Activated naive CD8-positive, alpha-beta T cell treated with anti-CD3 and anti-CD28 coated beads, Interleukin-2, amount 10 ng/mL, durations not matched to agents 7 days and 5 days (primary cell): ENCODE measurements around the gene MYO9B. TPM values are rescaled to one million over a fixed set of nuclear protein-coding genes. Genes with fewer than 3 reads are reported as not detected.
A peak's percentile ranks its signal among the peaks of the same experiment; 100 is the strongest.

Experiments used
- ATAC-seq: fragments of 150-1000 bp; cut with Tn5 transposase; one replicate; pipeline ENCODE4 v1.10.0; 2021; ENCODE audit warnings: low read depth, moderate library complexity
- POLR2A ChIA-PET: fragments of 350-600 bp; sonication (Branson Sonifier 250); formaldehyde crosslinking; loops from one replicate; lab custom pipeline; 2021; ENCODE audit warnings: antibody characterized with exemption; lab: Charles Lee
- DNase-seq: peaks from one replicate; pipeline ENCODE4 v3.0.0; 2021
- H3K27ac Mint-ChIP-seq: one replicate; pipeline ENCODE4 v1.8.0; 2022; ENCODE audit warnings: mild to moderate bottlenecking, mixed read lengths
- H3K27me3 Mint-ChIP-seq: one replicate; pipeline ENCODE4 v1.8.0; 2022; ENCODE audit warnings: mild to moderate bottlenecking, moderate library complexity, mixed read lengths
- H3K36me3 Mint-ChIP-seq: one replicate; pipeline ENCODE4 v1.8.0; 2021; ENCODE audit warnings: mild to moderate bottlenecking, mixed read lengths
- H3K4me1 Mint-ChIP-seq: one replicate; pipeline ENCODE4 v1.8.0; 2021; ENCODE audit warnings: mixed read lengths
- H3K4me3 Mint-ChIP-seq: one replicate; pipeline ENCODE4 v1.8.0; 2022; ENCODE audit warnings: mild to moderate bottlenecking, moderate library complexity, mixed read lengths
- H3K9me3 Mint-ChIP-seq: one replicate; pipeline ENCODE4 v1.8.0; 2021; ENCODE audit warnings: mixed read lengths
- total RNA-seq, 2 experiments: library from RNA; stranded (reverse); gene quantifications; one replicate each; pipeline ENCODE4 v1.2.3, GENCODE V29; 2021

The MYO9B gene
- total RNA-seq, 2 experiments from 2014 or later, result 275 to 285 TPM

GRCh38 chr19:17245535-17245984, 170.0 kb downstream of the MYO9B start, which contains the start of gene NR2F6:
Gene NR2F6 (minus strand): TSS chr19:17245919. CDS start chr19:17245220, 699 bp downstream.
- ATAC-seq (peak; percentile 13), DNase-seq (no peak)
- Mint-ChIP-seq H3K36me3 (no peaks in the 10 kb centered on the region), H3K27ac (peak within 1 kb of the TSS; percentile 61), H3K4me3 (peak within 1 kb of the TSS; percentile 93), H3K9me3 (no peaks in the 10 kb centered on the region), H3K27me3 (peaks cover 27% of the 10 kb centered on the region), H3K4me1 (peaks cover 3% of the 10 kb centered on the region)
- POLR2A ChIA-PET, result no interaction called here

- H3K27me3 Mint-ChIP-seq, result peaks cover 22% of the 10 kb centered on the region
- ATAC-seq (no peak), DNase-seq (no peak)
- H3K4me3 Mint-ChIP-seq, result peak overlapping the region; percentile 60
- peaks cover 3% of the 10 kb centered on the region for H3K4me1 Mint-ChIP-seq
- H3K27ac Mint-ChIP-seq, result peak overlapping the region; percentile 61
- POLR2A ChIA-PET, result no interaction called here
- H3K9me3 Mint-ChIP-seq, result no peaks in the 10 kb centered on the region
- no peaks in the 10 kb centered on the region for H3K36me3 Mint-ChIP-seq
Observed at GRCh38 chr19:17246681-17247425, 171.3 kb downstream of the MYO9B start.

- ATAC-seq (no peak), DNase-seq (no peak)
- Mint-ChIP-seq H3K27ac (no peak overlapping the region), H3K9me3 (no peaks in the 10 kb centered on the region), H3K27me3 (peaks cover 22% of the 10 kb centered on the region), H3K4me1 (peaks cover 3% of the 10 kb centered on the region), H3K4me3 (no peak overlapping the region), H3K36me3 (no peaks in the 10 kb centered on the region)
- POLR2A ChIA-PET, result no interaction called here
Observed at GRCh38 chr19:17248011-17248776, 172.6 kb downstream of the MYO9B start.

GRCh38 chr19:17249887-17250548, 174.4 kb downstream of the MYO9B start:
- Mint-ChIP-seq H3K36me3 (no peaks in the 10 kb centered on the region), H3K4me1 (peaks cover 3% of the 10 kb centered on the region), H3K27me3 (peaks cover 12% of the 10 kb centered on the region), H3K27ac (no peak overlapping the region), H3K4me3 (no peak overlapping the region), H3K9me3 (no peaks in the 10 kb centered on the region)
- DNase-seq (no peak), ATAC-seq (no peak)
- POLR2A ChIA-PET, result no interaction called here

- POLR2A ChIA-PET, result interaction anchor here (0.6 kb wide), 1 partner anchor 69 kb away, joined by 4 read pairs; no protein-coding TSS in a partner anchor
- no peaks in the 10 kb centered on the region for H3K36me3 Mint-ChIP-seq
Observed at GRCh38 chr19:17254636-17255035, 179.1 kb downstream of the MYO9B start.

GRCh38 chr19:17255150-17255621, 179.6 kb downstream of the MYO9B start:
- H3K27ac Mint-ChIP-seq, result no peak overlapping the region
- ATAC-seq (no peak), DNase-seq (no peak)
- H3K9me3 Mint-ChIP-seq, result no peaks in the 10 kb centered on the region
- POLR2A ChIA-PET, result no interaction called here
- no peak overlapping the region for H3K4me3 Mint-ChIP-seq
- H3K4me1 Mint-ChIP-seq, result no peaks in the 10 kb centered on the region
- H3K27me3 Mint-ChIP-seq, result no peaks in the 10 kb centered on the region
- no peaks in the 10 kb centered on the region for H3K36me3 Mint-ChIP-seq

More at GRCh38 chr19:17254636-17255035, 179.1 kb downstream of the MYO9B start:
- no peak overlapping the region for H3K4me3 Mint-ChIP-seq
- DNase-seq (no peak), ATAC-seq (no peak)
- H3K4me1 Mint-ChIP-seq, result no peaks in the 10 kb centered on the region
- H3K27ac Mint-ChIP-seq, result no peak overlapping the region
- no peaks in the 10 kb centered on the region for H3K27me3 Mint-ChIP-seq
- no peaks in the 10 kb centered on the region for H3K9me3 Mint-ChIP-seq

GRCh38 chr19:17256130-17256529, 180.6 kb downstream of the MYO9B start:
- H3K36me3 Mint-ChIP-seq, result no peaks in the 10 kb centered on the region
- no peaks in the 10 kb centered on the region for H3K27me3 Mint-ChIP-seq
- DNase-seq (no peak), ATAC-seq (no peak)
- H3K9me3 Mint-ChIP-seq, result no peaks in the 10 kb centered on the region
- no peak overlapping the region for H3K27ac Mint-ChIP-seq
- POLR2A ChIA-PET, result no interaction called here
- no peak overlapping the region for H3K4me3 Mint-ChIP-seq
- H3K4me1 Mint-ChIP-seq, result peaks cover 5% of the 10 kb centered on the region

GRCh38 chr19:17259118-17259780, 183.7 kb downstream of the MYO9B start:
- Mint-ChIP-seq H3K36me3 (no peaks in the 10 kb centered on the region), H3K4me3 (no peak overlapping the region), H3K4me1 (peaks cover 5% of the 10 kb centered on the region), H3K27ac (no peak overlapping the region), H3K9me3 (no peaks in the 10 kb centered on the region), H3K27me3 (no peaks in the 10 kb centered on the region)
- POLR2A ChIA-PET, result interaction anchor here (0.8 to 1.5 kb wide), 3 partner anchors 9 to 31 kb away, joined by 3 to 4 read pairs (median 3); no protein-coding TSS in a partner anchor
- DNase-seq (no peak), ATAC-seq (no peak)

GRCh38 chr19:17259934-17260333, 184.4 kb downstream of the MYO9B start:
- no peak overlapping the region for H3K4me3 Mint-ChIP-seq
- H3K9me3 Mint-ChIP-seq, result no peaks in the 10 kb centered on the region
- ATAC-seq, result no peak
- no peak overlapping the region for H3K27ac Mint-ChIP-seq
- no peak for DNase-seq
- H3K36me3 Mint-ChIP-seq, result no peaks in the 10 kb centered on the region
- POLR2A ChIA-PET, result interaction anchor here (1.4 to 1.8 kb wide), 3 partner anchors 19 to 34 kb away, joined by 3 to 8 read pairs (median 4); partner anchors contain the start of gene OCEL1
- peaks cover 10% of the 10 kb centered on the region for H3K4me1 Mint-ChIP-seq
- H3K27me3 Mint-ChIP-seq, result no peaks in the 10 kb centered on the region

- peaks cover 11% of the 10 kb centered on the region for H3K4me1 Mint-ChIP-seq
- no peak overlapping the region for H3K27ac Mint-ChIP-seq
- H3K9me3 Mint-ChIP-seq, result no peaks in the 10 kb centered on the region
- ATAC-seq (peak; percentile 98), DNase-seq (peak; percentile 91)
- POLR2A ChIA-PET, result interaction anchor here (1.4 to 1.8 kb wide), 2 partner anchors 25 to 34 kb away, joined by 3 to 8 read pairs; partner anchors contain the start of gene OCEL1
- no peaks in the 10 kb centered on the region for H3K27me3 Mint-ChIP-seq
- H3K36me3 Mint-ChIP-seq, result no peaks in the 10 kb centered on the region
- H3K4me3 Mint-ChIP-seq, result no peak overlapping the region
Observed at GRCh38 chr19:17260842-17261325, 185.3 kb downstream of the MYO9B start.

GRCh38 chr19:17262557-17262956, 187.0 kb downstream of the MYO9B start:
- Mint-ChIP-seq H3K4me3 (no peak overlapping the region), H3K4me1 (peaks cover 17% of the 10 kb centered on the region), H3K27me3 (no peaks in the 10 kb centered on the region), H3K9me3 (no peaks in the 10 kb centered on the region), H3K27ac (no peak overlapping the region), H3K36me3 (no peaks in the 10 kb centered on the region)
- ATAC-seq, result no peak
- POLR2A ChIA-PET, result no interaction called here
- DNase-seq, result no peak
